Measurements from ENCODE around the gene CYP27B1. TPM values are rescaled to one million over a fixed set of nuclear protein-coding genes. Genes with fewer than 3 reads are reported as not detected.

Gene CYP27B1
- total RNA-seq, 1 donor from 2014 or later, result 2.4 TPM

GRCh38 chr12:57781244-57781643 lies 14.4 kb upstream of the CYP27B1 start:
- Mint-ChIP-seq H3K27me3 (no peaks in the 10 kb centered on the region), H3K27ac (no peak overlapping the region), H3K4me3 (no peak overlapping the region), H3K36me3 (ENCODE audit: low read depth) (peaks cover 18% of the 10 kb centered on the region), H3K4me1 (peaks cover 22% of the 10 kb centered on the region), H3K9me3 (no peaks in the 10 kb centered on the region)
- POLR2A ChIA-PET, result interaction anchor here (2.3 kb wide), 1 partner anchor 9 kb away, joined by 11 read pairs; the partner anchor contains the start of genes EEF1AKMT3 and METTL1
- CTCF ChIA-PET, result interaction anchor here (0.9 to 1.3 kb wide), 3 partner anchors 19 to 124 kb away, joined by 3 to 9 read pairs (median 5); no protein-coding TSS in a partner anchor
- intact Hi-C loops (cut with micrococcal nuclease), result no loop called here
- TF ChIP-seq CTCF (IDR thresholded peaks at IDR 0.05), result no peak
- no peak for DNase-seq
- no peak for ATAC-seq (ENCODE audit: low read depth)

- peaks cover 12% of the 10 kb centered on the region for H3K36me3 Mint-ChIP-seq (ENCODE audit: low read depth)
- H3K27ac Mint-ChIP-seq, result no peak overlapping the region
- ChIA-PET CTCF (no interaction called here), POLR2A (interaction anchor here (2.3 kb wide), 1 partner anchor 8 kb away, joined by 11 read pairs; the partner anchor contains the start of genes EEF1AKMT3 and METTL1)
- ATAC-seq (ENCODE audit: low read depth), result no peak
- intact Hi-C loops (cut with micrococcal nuclease), result no loop called here
- H3K9me3 Mint-ChIP-seq, result no peaks in the 10 kb centered on the region
- DNase-seq, result no peak
- TF ChIP-seq CTCF (IDR thresholded peaks at IDR 0.05), result no peak
- no peak overlapping the region for H3K4me3 Mint-ChIP-seq
- no peaks in the 10 kb centered on the region for H3K27me3 Mint-ChIP-seq
- peaks cover 20% of the 10 kb centered on the region for H3K4me1 Mint-ChIP-seq
These were observed 13.5 kb upstream of the CYP27B1 start for GRCh38 chr12:57780284-57780897.

DNA sequence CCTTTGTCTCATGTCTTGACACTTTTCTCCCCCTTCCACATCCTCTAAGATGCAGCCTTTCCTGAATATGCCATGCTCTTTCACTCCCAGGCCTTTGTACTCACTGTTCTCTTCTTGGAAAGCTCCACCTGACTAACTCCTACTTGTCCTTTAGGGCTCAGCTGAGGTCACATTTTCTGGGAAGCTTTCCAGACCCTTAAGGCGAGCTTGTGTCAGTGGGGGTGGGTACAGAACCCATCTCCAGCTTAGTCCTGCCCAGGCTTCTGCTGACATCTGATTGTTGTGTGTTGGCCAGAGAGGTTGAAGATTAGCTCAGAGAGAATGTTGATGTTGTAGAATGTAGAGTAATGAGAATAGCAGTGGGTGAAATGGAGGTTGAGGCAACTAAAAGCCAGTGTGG lies 12.9 kb upstream of the CYP27B1 start:
- no peak overlapping the region for H3K4me3 Mint-ChIP-seq
- ATAC-seq (ENCODE audit: low read depth) (no peak), DNase-seq (no peak)
- no peaks in the 10 kb centered on the region for H3K9me3 Mint-ChIP-seq
- CTCF ChIA-PET, result no interaction called here
- peaks cover 20% of the 10 kb centered on the region for H3K4me1 Mint-ChIP-seq
- no peaks in the 10 kb centered on the region for H3K27me3 Mint-ChIP-seq
- H3K36me3 Mint-ChIP-seq (ENCODE audit: low read depth), result peaks cover 10% of the 10 kb centered on the region
- no peak for TF ChIP-seq CTCF (IDR thresholded peaks at IDR 0.05)
- H3K27ac Mint-ChIP-seq, result no peak overlapping the region
- intact Hi-C loops (cut with micrococcal nuclease), result no loop called here
- POLR2A ChIA-PET, result no interaction called here

- ATAC-seq (ENCODE audit: low read depth), result no peak
- TF ChIP-seq CTCF (IDR thresholded peaks at IDR 0.05), result no peak
- H3K36me3 Mint-ChIP-seq (ENCODE audit: low read depth), result peaks cover 4% of the 10 kb centered on the region
- ChIA-PET POLR2A (interaction anchor here (1.5 kb wide), 1 partner anchor 22 kb away, joined by 5 read pairs; no protein-coding TSS in a partner anchor), CTCF (no interaction called here)
- intact Hi-C loops (cut with micrococcal nuclease), result no loop called here
- no peak overlapping the region for H3K27ac Mint-ChIP-seq
- H3K27me3 Mint-ChIP-seq, result no peaks in the 10 kb centered on the region
- H3K4me1 Mint-ChIP-seq, result peaks cover 11% of the 10 kb centered on the region
- no peak for DNase-seq
- H3K9me3 Mint-ChIP-seq, result no peaks in the 10 kb centered on the region
- H3K4me3 Mint-ChIP-seq, result no peak overlapping the region
These were observed 11.0 kb upstream of the CYP27B1 start for GRCh38 chr12:57777911-57778310.

- TF ChIP-seq CTCF (IDR thresholded peaks at IDR 0.05), result no peak
- POLR2A ChIA-PET, result interaction anchor here (1.5 kb wide), 1 partner anchor 21 kb away, joined by 5 read pairs; no protein-coding TSS in a partner anchor
- intact Hi-C loops (cut with micrococcal nuclease), result no loop called here
- no peak for DNase-seq
- no peaks in the 10 kb centered on the region for H3K36me3 Mint-ChIP-seq (ENCODE audit: low read depth)
- no peak for ATAC-seq (ENCODE audit: low read depth)
- H3K27ac Mint-ChIP-seq, result no peak overlapping the region
- no peaks in the 10 kb centered on the region for H3K9me3 Mint-ChIP-seq
- CTCF ChIA-PET, result interaction anchor here (1.2 kb wide), 1 partner anchor 11 kb away, joined by 3 read pairs; no protein-coding TSS in a partner anchor
- no peaks in the 10 kb centered on the region for H3K27me3 Mint-ChIP-seq
- H3K4me1 Mint-ChIP-seq, result peaks cover 8% of the 10 kb centered on the region
- H3K4me3 Mint-ChIP-seq, result no peak overlapping the region
These were observed 10.5 kb upstream of the CYP27B1 start for GRCh38 chr12:57777367-57777766.
